Skeletal muscle satellite cell (primary cell): ENCODE measurements around the gene IRX2.

ENCODE experiments used
- H3K27me3 ChIP-seq: 2 replicates; pipeline ENCODE4 v1.7.0; 2013; ENCODE audit warnings: low read length; ENCODE audit not compliant: control insufficient read depth, insufficient read depth
- H3K36me3 ChIP-seq: 2 replicates; pipeline ENCODE4 v1.7.0; 2013; ENCODE audit warnings: mild to moderate bottlenecking, control low read depth, low read length; ENCODE audit not compliant: insufficient read depth
- H3K4me1 ChIP-seq: 2 replicates; pipeline ENCODE4 v1.7.0; 2013; ENCODE audit warnings: low read length; ENCODE audit not compliant: control insufficient read depth, insufficient read depth
- H3K4me2 ChIP-seq: 2 replicates; pipeline ENCODE4 v1.7.0; 2013; ENCODE audit warnings: mild to moderate bottlenecking, low read length
- H3K4me3 ChIP-seq: 2 replicates; pipeline ENCODE4 v1.7.0; 2013; ENCODE audit warnings: low read length
- H3K9ac ChIP-seq: 2 replicates; pipeline ENCODE4 v1.7.0; 2013; ENCODE audit warnings: mild to moderate bottlenecking, low read depth, low read length, moderate library complexity
- H3K9me3 ChIP-seq: replicated peaks from 2 replicates; pipeline ENCODE4 v1.7.0; 2013; ENCODE audit warnings: mild to moderate bottlenecking, control low read depth, low read length

IRX2 gene

DNA sequence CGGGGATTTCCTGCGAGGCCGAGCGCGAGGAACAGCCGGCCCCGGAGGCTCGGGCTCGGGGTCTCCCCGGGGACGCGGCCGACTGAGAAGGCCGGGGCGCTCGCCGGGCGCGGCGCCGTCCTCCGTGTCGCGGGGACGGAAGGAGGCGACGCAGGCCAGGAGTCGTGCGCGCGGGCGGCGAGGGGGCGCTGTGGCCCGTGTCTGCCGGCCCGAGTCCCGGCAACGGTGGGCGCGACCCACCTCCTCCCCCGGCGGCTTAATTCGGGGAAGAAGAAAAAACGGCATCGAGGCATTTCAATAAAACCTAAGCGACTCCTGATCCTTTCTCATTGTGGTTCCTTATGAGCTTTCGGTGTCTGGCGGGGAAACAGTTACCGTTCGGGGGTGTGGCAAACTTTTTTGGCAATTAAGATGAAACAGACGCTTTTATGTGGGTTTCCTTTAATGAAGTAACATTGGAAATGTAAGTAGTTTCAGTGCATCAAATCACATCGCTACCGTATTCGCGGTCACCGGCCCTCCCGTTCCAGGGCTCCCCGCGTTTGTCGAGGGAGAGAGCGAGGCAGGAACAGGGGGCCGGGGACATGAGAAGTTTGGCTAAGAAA is 3.7 kb upstream of the IRX2 start:
- Histone ChIP-seq H3K4me3 (no peak overlapping the region), H3K27me3 (peaks cover 51% of the 10 kb centered on the region), H3K4me1 (no peaks in the 10 kb centered on the region), H3K4me2 (no peak overlapping the region), H3K36me3 (no peaks in the 10 kb centered on the region), H3K9ac (no peak overlapping the region), H3K9me3 (no peaks in the 10 kb centered on the region)

DNA sequence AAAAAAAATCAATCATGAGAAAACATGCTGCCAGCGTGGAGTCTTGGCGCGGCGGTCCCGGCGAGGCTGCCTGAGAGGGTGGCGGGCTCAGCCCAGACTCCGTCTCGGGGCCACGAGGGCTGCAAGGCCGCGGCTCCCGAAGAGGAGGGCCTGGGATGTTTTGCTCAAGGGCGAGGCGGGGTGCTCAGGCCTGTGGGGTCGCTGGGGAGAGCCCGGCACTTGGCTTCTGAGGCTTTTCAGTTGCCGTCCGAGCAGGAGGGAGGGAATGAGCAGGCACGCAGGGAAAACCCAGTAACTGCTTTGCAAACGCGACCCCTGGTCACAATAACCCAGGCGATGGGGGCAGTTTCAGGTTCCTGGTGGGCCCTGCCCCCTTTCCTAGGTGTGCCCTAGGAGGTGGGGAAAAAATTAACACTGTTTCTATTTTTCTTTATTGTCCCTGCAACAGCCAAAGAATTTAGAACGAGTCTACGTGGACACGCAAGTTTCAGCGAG is 3.2 kb upstream of the IRX2 start:
- H3K4me3 ChIP-seq = no peak overlapping the region

DNA sequence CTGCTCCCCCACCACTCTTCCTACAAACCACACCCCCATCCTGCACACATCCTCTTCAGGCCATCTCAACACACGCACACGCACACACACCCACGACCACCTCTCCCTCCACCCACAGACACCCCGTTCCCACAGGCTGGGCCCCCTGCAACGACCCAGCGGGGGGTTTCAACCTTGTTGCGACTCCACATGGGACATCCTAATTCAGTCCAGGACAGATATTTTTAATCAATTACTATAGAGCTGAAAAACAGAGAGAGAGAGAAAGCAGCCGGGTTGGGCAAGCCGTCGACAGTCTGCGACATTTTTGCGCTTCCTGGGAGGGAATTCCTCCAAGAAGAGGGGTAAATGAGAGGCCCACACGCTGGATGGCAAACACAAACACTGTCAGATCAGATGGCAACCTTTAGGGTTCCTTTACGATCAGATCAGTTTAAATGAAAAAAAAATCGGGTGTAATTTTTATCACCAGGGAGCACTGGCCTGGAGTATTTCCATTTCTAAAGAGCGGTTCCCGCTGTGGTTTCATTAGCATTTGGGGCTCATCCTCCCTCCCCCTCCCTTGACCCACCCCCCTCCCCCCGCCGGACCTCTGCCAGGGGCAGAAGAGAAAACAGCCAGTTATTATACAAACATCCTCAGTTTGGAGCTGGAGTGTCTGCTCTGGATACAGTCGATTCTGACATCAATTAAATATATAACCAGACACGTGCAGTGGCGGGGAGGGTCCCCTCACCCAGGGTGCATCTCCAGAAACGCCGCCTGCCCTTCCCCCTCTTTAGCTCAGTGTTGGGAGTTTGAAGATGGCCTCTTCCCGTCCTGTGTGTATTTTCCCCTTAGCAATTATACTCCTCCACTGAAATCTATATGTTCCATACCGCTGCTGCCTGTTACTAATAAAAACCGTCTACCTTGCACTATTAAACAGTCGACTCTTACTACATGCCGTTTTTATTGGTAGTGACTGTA is 2.3 kb upstream of the IRX2 start:
- H3K4me2 ChIP-seq = no peak overlapping the region
- peaks cover 57% of the 10 kb centered on the region for H3K27me3 ChIP-seq
- H3K36me3 ChIP-seq = no peaks in the 10 kb centered on the region
- H3K9ac ChIP-seq = no peak overlapping the region
- no peak overlapping the region for H3K4me3 ChIP-seq
- H3K4me1 ChIP-seq = no peaks in the 10 kb centered on the region
- peaks cover 8% of the 10 kb centered on the region for H3K9me3 ChIP-seq

More for the DNA sequence above, 3.2 kb upstream of the IRX2 start:
- Histone ChIP-seq H3K9ac (no peak overlapping the region), H3K36me3 (no peaks in the 10 kb centered on the region), H3K4me1 (no peaks in the 10 kb centered on the region), H3K4me2 (no peak overlapping the region), H3K9me3 (peaks cover 4% of the 10 kb centered on the region), H3K27me3 (peaks cover 56% of the 10 kb centered on the region)

DNA sequence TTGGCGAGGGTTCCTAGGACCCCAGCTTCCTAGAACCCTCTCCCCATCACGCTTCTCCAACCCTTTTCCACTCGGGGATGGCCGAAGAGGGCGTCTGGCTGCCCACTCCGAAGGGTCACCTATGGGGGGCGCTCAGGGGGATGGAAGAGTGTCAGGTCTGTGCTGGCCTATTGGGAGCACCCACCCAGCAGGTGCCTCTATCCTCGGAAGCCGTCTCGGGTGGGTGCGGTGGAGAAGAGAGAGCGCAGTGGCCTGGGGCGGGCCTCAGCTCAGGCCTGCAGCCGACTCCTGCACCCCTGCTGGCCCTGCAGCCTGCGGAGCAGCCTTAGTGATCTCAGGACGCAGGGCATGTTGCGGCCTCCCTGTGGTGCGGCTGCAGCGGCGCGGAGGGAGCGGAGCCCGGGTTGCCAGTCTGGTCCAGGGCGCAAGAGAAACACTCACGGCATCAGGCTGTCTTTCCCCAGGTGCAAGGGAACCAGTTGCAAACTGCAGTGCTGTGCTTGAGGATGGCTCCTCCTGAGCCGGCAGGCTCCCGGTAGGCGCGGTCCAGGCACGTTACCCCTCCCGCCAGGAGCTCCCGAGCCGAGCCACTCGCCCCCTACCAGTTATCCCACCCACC is 1.5 kb upstream of the IRX2 start:
- H3K36me3 ChIP-seq = no peaks in the 10 kb centered on the region
- H3K4me3 ChIP-seq = no peak overlapping the region
- no peak overlapping the region for H3K4me2 ChIP-seq
- H3K4me1 ChIP-seq = no peaks in the 10 kb centered on the region
- peaks cover 8% of the 10 kb centered on the region for H3K9me3 ChIP-seq
- no peak overlapping the region for H3K9ac ChIP-seq
- peaks cover 59% of the 10 kb centered on the region for H3K27me3 ChIP-seq

DNA sequence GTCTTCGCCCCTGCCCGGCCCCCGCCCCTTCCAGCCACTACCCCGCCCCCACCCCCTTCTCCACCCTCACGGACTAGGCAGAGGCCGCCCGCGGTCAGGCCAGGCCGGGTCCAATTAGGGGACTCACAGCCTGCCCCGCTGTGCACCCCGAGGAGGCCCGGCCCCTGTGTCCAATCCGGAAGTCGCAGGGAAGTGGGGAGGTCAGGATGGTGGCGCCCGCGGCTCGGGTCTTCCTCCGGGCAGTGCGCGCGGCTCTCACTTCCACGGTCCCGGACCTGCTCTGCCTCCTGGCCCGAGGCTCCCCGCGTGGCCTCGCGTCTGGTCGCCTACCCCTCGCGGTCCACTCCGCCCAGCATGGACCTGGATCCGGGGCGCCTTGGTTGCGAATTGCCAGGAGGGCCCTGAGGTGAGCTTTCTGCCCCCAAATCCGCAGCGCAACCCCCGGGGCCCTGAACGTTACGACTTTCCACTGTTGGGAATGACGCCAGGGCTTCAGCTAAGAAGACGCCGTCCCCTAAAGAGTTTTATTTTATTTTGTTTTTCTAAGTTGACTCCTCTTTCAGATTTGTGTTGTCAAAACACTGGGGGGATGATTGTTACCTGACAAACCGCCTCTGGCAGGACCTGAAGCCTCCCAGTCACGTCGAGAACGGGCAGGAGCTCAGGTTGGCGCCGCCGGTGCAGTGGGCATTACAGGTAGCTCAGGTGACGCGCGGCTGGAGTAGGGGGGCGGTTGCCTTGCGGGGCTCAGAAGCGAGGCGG is 763 bp upstream of the IRX2 start:
- Histone ChIP-seq H3K4me3 (no peak overlapping the region), H3K4me1 (no peaks in the 10 kb centered on the region), H3K4me2 (no peak overlapping the region), H3K9me3 (peaks cover 8% of the 10 kb centered on the region), H3K27me3 (peaks cover 62% of the 10 kb centered on the region), H3K36me3 (no peaks in the 10 kb centered on the region), H3K9ac (no peak overlapping the region)

DNA sequence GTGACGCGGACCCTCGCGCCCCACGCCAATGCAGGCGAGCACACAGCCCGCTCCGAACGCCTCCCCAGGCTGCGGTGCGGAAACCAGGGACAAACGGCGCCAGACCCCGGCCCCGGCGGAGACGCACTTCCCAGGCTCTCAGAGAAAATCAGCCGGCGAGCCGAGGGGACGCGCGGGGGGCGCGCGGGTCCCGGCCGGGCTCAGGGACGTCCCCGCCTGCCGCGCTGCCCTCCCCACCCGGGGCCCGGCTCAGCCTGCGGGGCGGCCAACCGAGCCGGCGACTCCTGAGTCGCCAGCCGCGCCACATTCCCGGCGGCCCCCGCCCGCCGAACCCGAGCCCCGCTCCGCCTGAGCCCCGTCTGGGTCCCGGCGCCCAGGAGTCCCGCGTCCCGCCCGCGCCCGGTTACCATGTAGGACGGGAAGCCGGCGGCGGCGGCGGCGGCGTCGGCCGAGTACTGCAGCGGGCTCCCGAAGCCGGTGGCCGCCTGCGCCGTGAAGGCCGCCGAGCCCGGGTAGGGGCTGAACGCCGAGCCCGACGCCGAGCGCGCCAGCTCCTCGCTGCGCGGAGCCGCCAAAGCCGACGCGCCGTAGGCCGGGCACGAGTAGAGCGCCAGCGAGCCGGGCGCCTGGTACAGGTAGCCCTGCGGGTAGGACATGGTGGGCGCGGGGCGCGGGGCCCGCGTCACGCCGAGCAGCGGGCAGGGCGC is 566 bp downstream of the IRX2 start:
- Histone ChIP-seq H3K4me3 (no peak overlapping the region), H3K36me3 (no peaks in the 10 kb centered on the region), H3K27me3 (peaks cover 54% of the 10 kb centered on the region), H3K9ac (no peak overlapping the region), H3K4me1 (no peaks in the 10 kb centered on the region), H3K9me3 (peaks cover 8% of the 10 kb centered on the region), H3K4me2 (no peak overlapping the region)

DNA sequence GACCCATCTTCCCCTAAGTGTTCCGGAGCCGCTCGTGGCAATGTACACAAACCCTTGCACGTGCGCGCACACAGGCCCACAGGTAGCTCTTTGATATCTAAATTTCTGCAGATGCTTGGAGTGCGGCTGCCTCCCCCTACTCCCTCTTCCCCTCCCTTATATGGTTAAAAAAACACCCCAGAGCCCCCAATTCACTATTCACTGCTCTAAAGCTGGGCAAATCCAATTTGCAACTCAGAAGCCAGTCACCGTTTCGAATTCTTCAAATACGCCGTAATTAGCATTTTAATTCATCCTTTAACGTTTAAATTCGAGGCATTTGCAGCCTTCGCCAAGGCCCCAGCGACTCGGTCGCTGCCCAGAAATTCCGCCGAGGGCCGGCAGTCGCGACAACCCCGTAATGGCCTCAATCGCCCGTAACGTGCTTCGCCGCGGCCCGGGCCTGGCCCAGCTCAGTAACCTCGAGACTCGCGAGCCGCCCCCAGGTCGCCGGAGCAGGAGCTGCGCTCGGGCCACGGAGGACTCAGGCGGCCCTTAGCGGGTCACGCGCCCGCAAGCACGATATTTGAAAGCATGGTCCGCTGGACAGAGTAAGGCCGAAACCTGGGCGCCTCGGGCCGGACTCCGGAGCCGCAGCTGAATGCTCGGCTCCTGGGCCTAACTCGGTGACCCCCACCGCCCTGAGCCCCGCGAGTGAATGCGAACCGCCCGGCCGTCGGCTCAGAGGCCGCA is 1.3 kb downstream of the IRX2 start:
- Histone ChIP-seq H3K9ac (no peak overlapping the region), H3K4me1 (no peaks in the 10 kb centered on the region), H3K4me3 (no peak overlapping the region), H3K36me3 (no peaks in the 10 kb centered on the region), H3K4me2 (no peak overlapping the region), H3K9me3 (peaks cover 8% of the 10 kb centered on the region), H3K27me3 (peaks cover 47% of the 10 kb centered on the region)

DNA sequence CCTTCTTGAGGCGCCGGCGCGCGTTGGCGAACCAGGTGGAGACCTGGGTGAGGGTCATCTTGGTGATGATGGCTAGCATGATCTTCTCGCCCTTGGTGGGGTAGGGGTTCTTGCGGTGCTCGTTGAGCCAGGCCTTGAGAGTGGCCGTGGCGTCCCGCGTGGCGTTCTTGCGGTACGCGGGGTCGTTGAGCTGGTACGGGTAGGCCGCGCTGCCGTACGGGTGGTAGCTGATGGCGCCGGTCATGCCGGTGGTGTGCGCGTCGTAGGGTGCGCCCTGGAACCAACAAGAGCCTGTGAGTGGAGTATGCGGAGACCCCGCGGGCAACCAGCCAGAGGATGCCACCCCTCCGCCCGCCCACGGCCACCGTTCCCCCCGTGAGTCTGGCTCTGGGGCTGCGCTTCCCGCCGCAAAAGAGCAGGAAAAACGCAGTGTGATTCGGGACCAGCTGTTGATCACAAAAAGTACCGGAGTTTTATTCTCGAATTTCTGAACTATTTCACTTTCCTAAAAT is 1.9 kb downstream of the IRX2 start:
- Histone ChIP-seq H3K4me1 (no peaks in the 10 kb centered on the region), H3K4me2 (no peak overlapping the region), H3K36me3 (no peaks in the 10 kb centered on the region), H3K9ac (no peak overlapping the region), H3K27me3 (peaks cover 47% of the 10 kb centered on the region), H3K4me3 (no peak overlapping the region), H3K9me3 (peaks cover 8% of the 10 kb centered on the region)

DNA sequence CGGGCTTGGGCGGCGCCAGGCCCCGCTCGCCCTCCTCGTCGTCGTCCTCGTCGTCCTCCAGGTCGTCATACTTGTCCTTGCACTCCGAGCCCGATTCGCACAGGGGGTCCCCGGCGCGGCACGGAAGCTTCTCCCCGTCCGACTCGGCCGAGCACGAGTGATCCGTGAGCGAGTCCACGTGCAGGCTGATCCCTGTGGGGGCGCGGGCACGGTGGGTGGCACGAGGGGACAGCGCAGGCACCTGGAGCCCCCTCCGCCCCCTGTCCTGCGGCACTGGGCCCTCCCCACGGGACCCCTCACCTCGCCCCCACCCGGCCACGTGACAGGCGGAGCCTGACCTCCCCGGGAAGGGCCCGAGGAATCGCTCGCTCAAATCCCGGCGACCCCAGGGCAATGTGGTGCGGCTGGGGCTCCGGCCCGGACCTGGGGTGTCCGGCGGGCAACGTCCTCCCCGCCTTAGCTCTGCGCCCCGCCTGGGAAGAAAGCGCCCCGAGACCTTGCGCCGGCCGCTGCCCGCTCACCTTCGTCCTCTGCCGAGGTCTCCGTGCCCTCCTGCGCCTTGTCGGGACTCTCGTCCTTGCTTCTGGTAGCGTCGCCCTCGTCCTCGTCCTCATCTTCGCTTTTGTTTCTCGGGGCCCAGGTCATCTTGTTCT is 2.5 kb downstream of the IRX2 start:
- Histone ChIP-seq H3K9ac (no peak overlapping the region), H3K4me3 (no peak overlapping the region)

More for the DNA sequence above, 2.5 kb downstream of the IRX2 start:
- H3K4me2 ChIP-seq = no peak overlapping the region
- peaks cover 44% of the 10 kb centered on the region for H3K27me3 ChIP-seq
- peaks cover 8% of the 10 kb centered on the region for H3K9me3 ChIP-seq
- no peaks in the 10 kb centered on the region for H3K4me1 ChIP-seq
- H3K36me3 ChIP-seq = no peaks in the 10 kb centered on the region
